GM13977 (cell line): ENCODE data around the gene ANAPC16.
"Not testable (repeated sequence)": the region's sequence is repeated elsewhere in the genome, so short reads cannot be mapped to it uniquely, and the experiment has no call there.

Experiments
- DNase-seq: peaks from one replicate; pipeline ENCODE4 v3.0.0; 2012; ENCODE audit warnings: low spot score
- in situ Hi-C: fragments of 300-500 bp; cut with MboI; formaldehyde crosslinking; loops from one replicate; pipeline ENCODE4 v1.12.0; 2022; ENCODE audit warnings: low sequenced_read_pairs, low pct_unique_long_range_greater_than_20kb, mixed read lengths, inconsistent platforms; ENCODE audit not compliant: unreplicated experiment
- TF ChIP-seq, protein P1 (sequence below): IDR thresholded peaks from 2 replicates; pipeline ENCODE4 v1.5.1; 2012; ENCODE audit warnings: mild to moderate bottlenecking, control low read depth; ENCODE audit not compliant: insufficient read depth; ENCODE audit errors: extremely low read depth, missing control alignments

ANAPC16 gene

DNA sequence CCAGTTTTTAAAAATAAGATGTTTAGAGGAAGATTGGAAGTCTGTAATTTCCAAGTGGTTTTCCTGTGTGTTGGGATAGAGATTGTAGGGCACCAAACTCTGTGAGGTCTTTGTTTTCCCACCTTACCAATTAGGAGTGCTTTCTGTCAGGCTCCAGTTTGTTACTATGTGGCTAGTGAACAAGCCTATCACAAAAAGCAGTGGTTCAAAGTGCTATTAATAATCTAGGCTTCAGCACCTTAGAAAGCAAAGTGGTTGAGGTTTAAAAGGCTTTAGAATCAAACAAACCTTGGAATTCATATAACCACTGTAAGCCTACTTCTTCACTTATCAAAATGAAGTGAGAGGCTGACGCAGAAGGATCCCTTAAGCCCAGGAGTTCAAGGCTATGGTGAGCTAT is 11.1 kb upstream of the ANAPC16 start:
- no peak for DNase-seq
- TF ChIP-seq, protein P1, sequence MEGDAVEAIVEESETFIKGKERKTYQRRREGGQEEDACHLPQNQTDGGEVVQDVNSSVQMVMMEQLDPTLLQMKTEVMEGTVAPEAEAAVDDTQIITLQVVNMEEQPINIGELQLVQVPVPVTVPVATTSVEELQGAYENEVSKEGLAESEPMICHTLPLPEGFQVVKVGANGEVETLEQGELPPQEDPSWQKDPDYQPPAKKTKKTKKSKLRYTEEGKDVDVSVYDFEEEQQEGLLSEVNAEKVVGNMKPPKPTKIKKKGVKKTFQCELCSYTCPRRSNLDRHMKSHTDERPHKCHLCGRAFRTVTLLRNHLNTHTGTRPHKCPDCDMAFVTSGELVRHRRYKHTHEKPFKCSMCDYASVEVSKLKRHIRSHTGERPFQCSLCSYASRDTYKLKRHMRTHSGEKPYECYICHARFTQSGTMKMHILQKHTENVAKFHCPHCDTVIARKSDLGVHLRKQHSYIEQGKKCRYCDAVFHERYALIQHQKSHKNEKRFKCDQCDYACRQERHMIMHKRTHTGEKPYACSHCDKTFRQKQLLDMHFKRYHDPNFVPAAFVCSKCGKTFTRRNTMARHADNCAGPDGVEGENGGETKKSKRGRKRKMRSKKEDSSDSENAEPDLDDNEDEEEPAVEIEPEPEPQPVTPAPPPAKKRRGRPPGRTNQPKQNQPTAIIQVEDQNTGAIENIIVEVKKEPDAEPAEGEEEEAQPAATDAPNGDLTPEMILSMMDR, result no peak
- in situ Hi-C loops, result no loop called here

DNA sequence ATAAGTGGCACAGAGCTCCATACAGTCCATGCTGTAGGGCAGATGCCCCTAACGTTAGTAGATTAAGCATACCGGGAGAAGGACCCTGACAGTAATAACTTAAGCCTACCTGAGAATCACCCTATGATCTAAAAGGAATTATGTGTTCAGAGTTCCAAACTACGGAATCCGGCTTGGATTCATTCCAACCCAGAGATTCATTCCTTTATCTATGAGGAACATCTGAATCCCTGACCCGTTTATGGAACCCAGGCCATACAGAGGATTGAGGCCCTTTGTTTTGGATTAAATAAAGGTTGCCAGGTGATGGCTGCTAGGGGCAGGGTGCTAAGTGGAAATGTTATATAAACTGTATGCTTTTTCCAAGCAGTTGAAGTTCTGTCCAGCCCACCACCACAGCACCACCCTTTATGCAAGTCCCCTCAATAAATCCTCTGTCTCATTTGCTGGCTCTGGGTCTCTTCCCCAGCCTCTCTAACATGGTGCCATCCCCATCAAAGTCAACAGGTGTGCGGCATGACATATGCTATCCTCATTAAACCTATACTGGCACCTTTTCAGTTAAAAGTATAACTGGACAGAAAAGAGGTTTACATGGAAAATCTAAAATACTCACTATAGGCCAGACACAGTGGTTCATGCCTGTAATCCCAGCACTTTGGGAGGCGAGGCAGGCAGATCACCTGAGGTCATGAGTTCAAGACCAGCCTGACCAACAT is 9.1 kb upstream of the ANAPC16 start:
- in situ Hi-C loops, result no loop called here
- DNase-seq, result no peak
- TF ChIP-seq, protein P1, result no peak

DNA sequence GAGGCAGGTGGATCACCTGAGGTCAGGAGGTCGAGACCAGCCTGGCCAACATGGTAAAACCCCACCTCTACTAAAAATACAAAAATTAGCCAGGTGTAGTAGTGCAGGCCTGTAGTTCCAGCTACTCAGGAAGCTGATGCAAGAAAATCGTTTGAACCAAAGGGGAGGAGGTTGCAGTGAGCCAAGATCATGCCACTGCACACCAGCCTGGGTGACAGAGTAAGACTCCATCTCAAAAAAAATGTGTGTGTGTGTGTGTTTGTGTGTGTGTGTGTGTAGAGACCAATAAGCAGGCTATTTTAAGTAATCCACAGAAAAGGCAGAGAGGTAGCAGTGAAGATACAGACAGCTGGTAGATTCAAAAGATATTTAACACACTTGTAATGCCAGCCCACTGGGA is 7.3 kb upstream of the ANAPC16 start:
- DNase-seq, in situ Hi-C loops: not testable (repeated sequence)

DNA sequence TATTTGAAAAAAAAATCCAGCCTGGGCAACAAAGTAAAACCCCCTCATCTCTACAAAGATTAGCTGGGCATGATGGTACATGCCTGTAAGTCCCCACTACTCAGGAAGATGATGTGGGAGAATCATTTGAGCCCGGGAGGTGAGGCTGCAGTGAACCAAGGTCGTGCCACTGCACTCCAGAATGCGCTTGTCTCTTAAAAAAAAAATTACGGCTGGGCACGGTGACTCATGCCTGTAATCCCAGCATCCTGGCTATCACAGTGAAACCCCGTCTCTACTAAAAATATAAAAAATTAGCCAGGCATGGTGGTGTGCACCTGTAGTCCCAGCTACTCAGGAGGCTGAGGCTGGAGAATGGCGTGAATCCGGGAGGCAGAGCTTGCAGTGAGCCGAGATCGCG is 4.4 kb upstream of the ANAPC16 start:
- in situ Hi-C loops, result not testable (repeated sequence)

DNA sequence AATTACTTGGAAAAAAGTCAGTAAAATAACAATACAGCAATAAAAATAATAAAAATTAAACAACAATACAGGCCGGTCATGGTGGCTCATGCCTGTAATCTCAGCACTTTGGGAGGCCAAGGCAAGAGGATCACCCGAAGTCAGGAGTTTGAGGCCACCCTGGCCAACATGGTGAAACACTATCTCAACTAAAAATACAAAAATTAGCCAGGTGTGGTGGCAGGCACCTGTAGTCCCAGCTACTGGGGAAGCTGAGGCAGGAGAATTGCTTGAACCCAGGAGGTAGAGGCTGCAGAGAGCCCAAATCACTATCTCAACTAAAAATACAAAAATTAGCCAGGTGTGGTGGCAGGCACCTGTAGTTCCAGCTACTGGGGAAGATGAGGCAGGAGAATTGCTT is 4.0 kb upstream of the ANAPC16 start:
- in situ Hi-C loops, DNase-seq: not testable (repeated sequence)

More for the DNA sequence above, 4.4 kb upstream of the ANAPC16 start:
- not testable (repeated sequence) for DNase-seq

DNA sequence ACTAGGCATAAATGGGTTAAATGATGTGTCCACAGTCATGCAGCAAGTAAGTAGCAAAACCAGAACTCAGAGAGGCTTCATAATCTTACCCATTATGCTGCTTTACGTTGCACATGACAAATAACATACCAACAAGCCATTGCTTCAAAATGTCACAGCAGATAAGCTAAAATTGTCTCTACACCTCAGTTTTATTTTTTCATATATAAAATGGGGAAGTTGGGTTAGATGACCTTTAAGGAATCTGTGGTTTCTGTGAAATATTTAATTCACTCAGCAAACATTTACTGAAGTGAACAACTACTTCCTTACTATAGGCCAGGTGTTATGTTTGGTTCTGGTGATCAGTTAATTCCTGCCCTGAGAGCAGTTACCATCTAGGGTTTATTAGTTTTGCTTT is 2.5 kb downstream of the ANAPC16 start:
- in situ Hi-C loops, result no loop called here
- TF ChIP-seq, protein P1, result no peak
- DNase-seq, result no peak

DNA sequence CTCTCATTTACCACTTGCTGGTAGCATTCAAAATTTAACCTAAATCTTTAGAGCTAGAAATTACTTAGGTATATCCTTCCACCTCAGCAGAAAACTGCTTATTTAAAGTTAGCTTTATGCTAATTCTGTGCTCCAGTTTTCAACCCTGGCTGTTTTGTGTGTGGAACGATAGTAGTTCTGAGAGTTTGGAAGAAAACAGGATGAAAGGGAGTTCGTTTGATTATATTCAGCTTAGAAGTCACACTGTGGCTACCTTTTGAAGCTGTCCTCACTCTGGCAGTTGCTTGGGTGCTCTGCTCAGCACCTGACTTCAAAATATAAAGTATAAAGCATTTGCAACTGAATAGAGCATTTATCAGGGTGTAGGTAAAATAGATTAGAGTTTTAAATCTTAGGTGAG is 2.9 kb downstream of the ANAPC16 start:
- in situ Hi-C loops, result no loop called here
- TF ChIP-seq, protein P1, result no peak
- no peak for DNase-seq

DNA sequence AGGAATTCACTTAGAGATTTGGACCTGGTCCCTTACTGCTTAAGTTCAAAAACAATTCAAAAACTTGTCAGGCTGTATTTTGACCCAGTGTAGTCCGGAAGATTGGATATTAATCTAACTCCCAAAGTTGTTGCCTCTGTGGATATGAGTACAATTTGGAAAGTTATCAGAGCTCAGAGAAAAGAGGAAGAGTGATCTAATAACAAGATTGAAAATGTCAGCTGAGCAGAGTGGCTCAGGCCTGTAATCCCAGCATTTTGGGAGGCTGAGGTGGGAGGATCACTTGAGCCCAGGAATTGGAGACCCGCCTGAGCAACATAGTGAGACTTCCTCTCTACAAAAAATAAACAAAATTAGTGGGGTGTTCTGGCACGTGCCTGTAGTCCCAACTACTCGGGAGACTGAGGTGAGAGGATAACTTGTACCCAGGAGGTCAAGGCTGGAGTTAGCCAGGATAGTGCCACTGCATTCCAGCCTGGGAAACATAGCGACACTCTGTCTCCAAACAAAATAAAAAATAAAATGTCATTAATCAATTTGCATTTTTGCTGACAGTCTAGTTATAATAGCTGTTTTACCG is 3.5 kb downstream of the ANAPC16 start:
- no peak for DNase-seq
- TF ChIP-seq, protein P1, result no peak
- in situ Hi-C loops, result no loop called here
